GM18505 (cell line): Measurements from ENCODE around the gene ACKR2.
A peak's percentile ranks its signal among the peaks of the same experiment; 100 is the strongest.

Source experiments
- ATAC-seq: cut with Tn5 transposase; IDR thresholded peaks from one replicate; pipeline ENCODE4 v1.9.1; 2021; ENCODE audit not compliant: unreplicated experiment
- POLR2A ChIP-seq: IDR thresholded peaks from 4 replicates; pipeline ENCODE4 v1.6.1; 2011; ENCODE audit warnings: borderline replicate concordance; ENCODE audit not compliant: insufficient read depth, insufficient read length; ENCODE audit errors: extremely low read depth

ACKR2 gene

GRCh38 chr3:42829628-42830436, 20.6 kb downstream of the ACKR2 start:
- TF ChIP-seq POLR2A = no peak
- ATAC-seq = no peak

- no peak for TF ChIP-seq POLR2A
- ATAC-seq = no peak
Measured at GRCh38 chr3:42830437-42831320, 21.4 kb downstream of the ACKR2 start.

GRCh38 chr3:42831321-42831713, 22.1 kb downstream of the ACKR2 start:
- ATAC-seq = no peak
- no peak for TF ChIP-seq POLR2A

GRCh38 chr3:42836150-42837123, 27.2 kb downstream of the ACKR2 start:
- no peak for TF ChIP-seq POLR2A
- ATAC-seq = no peak

- ATAC-seq = no peak
- no peak for TF ChIP-seq POLR2A
Measured at GRCh38 chr3:42838571-42838970, 29.3 kb downstream of the ACKR2 start.

GRCh38 chr3:42839616-42840015, 30.4 kb downstream of the ACKR2 start:
- peak; percentile 90 for ATAC-seq
- TF ChIP-seq POLR2A = no peak

- no peak for ATAC-seq
- no peak for TF ChIP-seq POLR2A
Measured at GRCh38 chr3:42841332-42841731, 32.1 kb downstream of the ACKR2 start.

GRCh38 chr3:42843713-42844411, 34.6 kb downstream of the ACKR2 start:
- no peak for TF ChIP-seq POLR2A
- ATAC-seq = no peak

- no peak for ATAC-seq
- TF ChIP-seq POLR2A = no peak
Measured at GRCh38 chr3:42844412-42844713, 35.1 kb downstream of the ACKR2 start.

- no peak for ATAC-seq
- no peak for TF ChIP-seq POLR2A
Measured at GRCh38 chr3:42844815-42845214, 35.6 kb downstream of the ACKR2 start.

GRCh38 chr3:42846685-42847522, 37.7 kb downstream of the ACKR2 start:
- no peak for TF ChIP-seq POLR2A
- peak; percentile 69 for ATAC-seq

- no peak for TF ChIP-seq POLR2A
- no peak for ATAC-seq
Measured at GRCh38 chr3:42847731-42848130, 38.5 kb downstream of the ACKR2 start.
